MM.1S (cell line): ENCODE measurements around the gene MS4A10.

Source experiments
- DNase-seq: peaks from one replicate; pipeline ENCODE4 v3.0.0-alpha.2; 2015
- H2AFZ ChIP-seq: fragments of 300-600 bp; sonication (generic); 2 replicates; pipeline ENCODE4 v1.6.0; 2016; ENCODE audit warnings: antibody characterized with exemption, low read length
- H3F3A ChIP-seq: fragments of 300-600 bp; sonication (generic); 2 replicates; pipeline ENCODE4 v1.6.1; 2016; ENCODE audit warnings: mild to moderate bottlenecking, antibody characterized with exemption, low read length, moderate library complexity, mixed read lengths; ENCODE audit not compliant: insufficient read depth
- H3K27ac ChIP-seq: fragments of 300-600 bp; sonication (generic); 2 replicates; pipeline ENCODE4 v1.5.1; 2016; ENCODE audit warnings: mild to moderate bottlenecking, low read length
- H3K27me3 ChIP-seq: fragments of 300-600 bp; sonication (generic); replicated peaks from 2 replicates; pipeline ENCODE4 v1.6.0; 2016; ENCODE audit warnings: low read length; ENCODE audit not compliant: insufficient read depth
- H3K36me3 ChIP-seq: fragments of 300-600 bp; sonication (generic); replicated peaks from 2 replicates; pipeline ENCODE4 v1.6.1; 2016; ENCODE audit warnings: mild to moderate bottlenecking, low read length, mixed read lengths; ENCODE audit not compliant: insufficient read depth
- H3K4me1 ChIP-seq: fragments of 300-600 bp; sonication (generic); 2 replicates; pipeline ENCODE4 v1.6.1; 2016; ENCODE audit warnings: low read length, mixed read lengths
- H3K4me2 ChIP-seq: fragments of 300-600 bp; sonication (generic); 2 replicates; pipeline ENCODE4 v1.6.0; 2016; ENCODE audit warnings: low read depth, low read length
- H3K4me3 ChIP-seq: fragments of 300-600 bp; sonication (generic); 2 replicates; pipeline ENCODE4 v1.5.1; 2016; ENCODE audit warnings: low read length, mixed read lengths
- H3K79me2 ChIP-seq: fragments of 300-600 bp; sonication (generic); 2 replicates; pipeline ENCODE4 v1.6.1; 2016; ENCODE audit warnings: mixed run types, low read length, mixed read lengths
- H3K9ac ChIP-seq: fragments of 300-600 bp; sonication (generic); 2 replicates; pipeline ENCODE4 v1.6.1; 2016; ENCODE audit warnings: low read length, mixed read lengths
- H3K9me2 ChIP-seq: fragments of 300-600 bp; sonication (generic); replicated peaks from 2 replicates; pipeline ENCODE4 v1.6.1; 2016; ENCODE audit warnings: mild to moderate bottlenecking, low read length, mixed read lengths; ENCODE audit not compliant: insufficient read depth
- H3K9me3 ChIP-seq: fragments of 300-600 bp; sonication (generic); replicated peaks from 2 replicates; pipeline ENCODE4 v1.6.1; 2016; ENCODE audit warnings: mild to moderate bottlenecking, low read length, mixed read lengths; ENCODE audit not compliant: insufficient read depth
- H4K20me1 ChIP-seq: fragments of 300-600 bp; sonication (generic); 2 replicates; pipeline ENCODE4 v1.6.1; 2016; ENCODE audit warnings: mild to moderate bottlenecking, low read length, moderate library complexity, mixed read lengths; ENCODE audit not compliant: insufficient read depth
- CTCF ChIP-seq: fragments of 300-600 bp; sonication (generic); IDR thresholded peaks from 2 replicates; pipeline ENCODE4 v1.5.1; 2016; ENCODE audit warnings: antibody characterized with exemption, low read length, mixed read lengths
- EZH2 ChIP-seq: fragments of 300-600 bp; sonication (generic); optimal IDR thresholded peaks from 2 replicates; pipeline ENCODE3; 2017; ENCODE audit warnings: low read depth, mild to moderate bottlenecking, antibody characterized with exemption, low read length, mixed read lengths
- EZH2phosphoT487 ChIP-seq: fragments of 300-600 bp; sonication (generic); IDR thresholded peaks from 2 replicates; pipeline ENCODE4 v1.6.1; 2018; ENCODE audit warnings: antibody characterized with exemption, low read length

MS4A10 gene

GRCh38 chr11:60834742-60835533 is 49.8 kb downstream of the MS4A10 start:
- Histone ChIP-seq H3K9me3 (no peaks in the 10 kb centered on the region), H3F3A (peaks cover 38% of the 10 kb centered on the region), H3K9ac (no peak overlapping the region), H2AFZ (no peak overlapping the region), H3K4me3 (no peak overlapping the region), H3K27ac (peak overlapping the region; percentile 14; the same call in 1 of the 2 replicates), H3K4me2 (peak overlapping the region; percentile 18), H3K27me3 (no peaks in the 10 kb centered on the region), H3K36me3 (no peaks in the 10 kb centered on the region), H4K20me1 (no peaks in the 10 kb centered on the region), H3K4me1 (peaks cover 68% of the 10 kb centered on the region), H3K9me2 (no peaks in the 10 kb centered on the region), H3K79me2 (no peaks in the 10 kb centered on the region)
- TF ChIP-seq CTCF (no peak), EZH2 (no peak), EZH2phosphoT487 (no peak)
- no peak for DNase-seq

- peaks cover 73% of the 10 kb centered on the region for H3K4me1 ChIP-seq
- no peak overlapping the region for H3K4me3 ChIP-seq
- no peaks in the 10 kb centered on the region for H3K9me2 ChIP-seq
- H3K9me3 ChIP-seq: no peaks in the 10 kb centered on the region
- peak overlapping the region; percentile 14; the same call in 1 of the 2 replicates for H3K27ac ChIP-seq
- TF ChIP-seq CTCF (no peak), EZH2 (no peak), EZH2phosphoT487 (no peak)
- no peak overlapping the region for H3K9ac ChIP-seq
- H3K79me2 ChIP-seq: no peaks in the 10 kb centered on the region
- DNase-seq: no peak
- H3K36me3 ChIP-seq: no peaks in the 10 kb centered on the region
- H3K27me3 ChIP-seq: no peaks in the 10 kb centered on the region
- peaks cover 40% of the 10 kb centered on the region for H3F3A ChIP-seq
- no peak overlapping the region for H2AFZ ChIP-seq
- peak overlapping the region; percentile 18 for H3K4me2 ChIP-seq
- no peaks in the 10 kb centered on the region for H4K20me1 ChIP-seq
Observed at GRCh38 chr11:60835534-60835846, 50.4 kb downstream of the MS4A10 start.

- H3K4me1 ChIP-seq: peaks cover 76% of the 10 kb centered on the region
- H4K20me1 ChIP-seq: no peaks in the 10 kb centered on the region
- H3K27ac ChIP-seq: peak overlapping the region; percentile 94; the same call in 1 of the 2 replicates
- H3K4me2 ChIP-seq: no peak overlapping the region
- H3K79me2 ChIP-seq: peaks cover 5% of the 10 kb centered on the region
- H3K4me3 ChIP-seq: no peak overlapping the region
- H3K36me3 ChIP-seq: no peaks in the 10 kb centered on the region
- H3K27me3 ChIP-seq: no peaks in the 10 kb centered on the region
- DNase-seq: no peak
- no peaks in the 10 kb centered on the region for H3K9me3 ChIP-seq
- no peak for TF ChIP-seq EZH2phosphoT487
- no peak for TF ChIP-seq EZH2
- no peak for TF ChIP-seq CTCF
- H3K9me2 ChIP-seq: no peaks in the 10 kb centered on the region
- H2AFZ ChIP-seq: no peak overlapping the region; the same call in 1 of the 2 replicates
- H3K9ac ChIP-seq: no peak overlapping the region
- H3F3A ChIP-seq: peaks cover 49% of the 10 kb centered on the region
Observed at GRCh38 chr11:60836866-60837515, 51.9 kb downstream of the MS4A10 start.
